SK-N-SH (cell line): ENCODE data around the gene KRT37. TPM values are rescaled to one million over a fixed set of nuclear protein-coding genes. Genes with fewer than 3 reads are reported as not detected.

Experiments
- CTCF ChIA-PET: fragments of 300-600, 350-600 bp; formaldehyde crosslinking; extraction: SDS; loops from one replicate; lab custom pipeline; 2021; lab: Yijun Ruan, JAX
- POLR2A ChIA-PET: fragments of 350-600 bp; sonication (Branson Sonifier 250); formaldehyde crosslinking; extraction: SDS; loops from one replicate; lab custom pipeline; 2020; ENCODE audit warnings: antibody characterized with exemption, inconsistent platforms; lab: Yijun Ruan, JAX
- DNase-seq: peaks from one replicate; pipeline ENCODE4 v3.0.0; 2012
- H2AFZ ChIP-seq: fragments of 200-600 bp; sonication (generic); 2 replicates; pipeline ENCODE4 v1.8.1; 2016; ENCODE audit warnings: antibody characterized with exemption, mild to moderate bottlenecking, low read depth
- H3F3A ChIP-seq: fragments of 200-600 bp; sonication (generic); replicated peaks from 2 replicates; pipeline ENCODE3; 2016; ENCODE audit warnings: antibody characterized with exemption, mild to moderate bottlenecking; ENCODE audit not compliant: insufficient read depth
- H3K27ac ChIP-seq, 2 experiments: fragments of 200-500 bp in 1 of 2; fragments of 200-600 bp in 1 of 2; sonication (Bioruptor generic) in 1 of 2; sonication (generic), shearing (Covaris generic) in 1 of 2; 2 replicates each; pipeline versions ENCODE4 v1.5.1 to v1.6.1; 2014 to 2016; ENCODE audit warnings: low read depth in 2 of 2, inconsistent platforms in 1 of 2, low read length in 1 of 2, mild to moderate bottlenecking in 1 of 2, mixed read lengths in 1 of 2
- H3K27me3 ChIP-seq: fragments of 200-600 bp; sonication (generic), shearing (Covaris generic); 2 replicates; pipeline ENCODE4 v1.6.1; 2016; ENCODE audit warnings: mixed run types; ENCODE audit not compliant: insufficient read depth
- H3K36me3 ChIP-seq, 2 experiments: fragments of 200-500 bp in 1 of 2; fragments of 200-600 bp in 1 of 2; sonication (Bioruptor generic) in 1 of 2; sonication (generic) in 1 of 2; replicated peaks in 1 of 2; 2 replicates each; pipeline versions ENCODE3 to v1.5.1; 2014 to 2016; ENCODE audit warnings: low read length in 1 of 2, mild to moderate bottlenecking in 1 of 2; ENCODE audit not compliant: insufficient read depth in 2 of 2, control insufficient read depth in 1 of 2
- H3K4me1 ChIP-seq, 2 experiments: fragments of 200-500 bp in 1 of 2; fragments of 200-600 bp in 1 of 2; sonication (Bioruptor generic) in 1 of 2; sonication (generic), shearing (Covaris generic) in 1 of 2; 2 replicates each; pipeline versions ENCODE4 v1.5.1 to v1.6.1; 2014 to 2016; ENCODE audit warnings: low read depth in 1 of 2, low read length in 1 of 2, mixed run types in 1 of 2; ENCODE audit not compliant: insufficient read depth in 2 of 2, control insufficient read depth in 1 of 2
- H3K4me2 ChIP-seq: fragments of 200-600 bp; sonication (generic), shearing (Covaris generic); 2 replicates; pipeline ENCODE4 v1.6.1; 2017; ENCODE audit warnings: mixed run types
- H3K4me3 ChIP-seq, 2 experiments: fragments of 200-500 bp in 1 of 2; fragments of 200-600 bp in 1 of 2; sonication (Bioruptor generic) in 1 of 2; sonication (generic), shearing (Covaris generic) in 1 of 2; 2 replicates each; pipeline versions ENCODE4 v1.5.1 to v1.8.1; 2014 to 2016; ENCODE audit warnings: low read depth in 2 of 2, inconsistent platforms in 1 of 2, low read length in 1 of 2, mild to moderate bottlenecking in 1 of 2, mixed read lengths in 1 of 2, moderate library complexity in 1 of 2
- H3K79me2 ChIP-seq: fragments of 200-600 bp; sonication (generic); 2 replicates; pipeline ENCODE4 v1.8.1; 2017; ENCODE audit warnings: mild to moderate bottlenecking; ENCODE audit not compliant: insufficient read depth
- H3K9ac ChIP-seq: fragments of 200-600 bp; sonication (generic); 2 replicates; pipeline ENCODE4 v1.6.1; 2017; ENCODE audit warnings: mixed run types
- H3K9me2 ChIP-seq: fragments of 200-600 bp; sonication (generic); 2 replicates; pipeline ENCODE4 v1.6.1; 2017; ENCODE audit warnings: mixed run types
- H3K9me3 ChIP-seq: fragments of 200-600 bp; sonication (generic); 2 replicates; pipeline ENCODE4 v1.6.1; 2017; ENCODE audit warnings: mixed run types, mild to moderate bottlenecking, moderate library complexity
- H4K20me1 ChIP-seq: fragments of 200-600 bp; sonication (generic); 2 replicates; pipeline ENCODE4 v1.6.1; 2017; ENCODE audit warnings: mild to moderate bottlenecking, mixed run types; ENCODE audit not compliant: insufficient read depth
- CTCF ChIP-seq: fragments of 200-600 bp; sonication (generic); IDR thresholded peaks from 2 replicates; pipeline ENCODE4 v1.6.1; 2017; ENCODE audit warnings: antibody characterized with exemption, mild to moderate bottlenecking, moderate library complexity
- FOXM1 ChIP-seq: IDR thresholded peaks from 2 replicates; pipeline ENCODE4 v1.4.0; 2012; ENCODE audit warnings: low read depth, mild to moderate bottlenecking
- NFIC ChIP-seq: IDR thresholded peaks from 2 replicates; pipeline ENCODE4 v1.4.0; 2012; ENCODE audit warnings: borderline replicate concordance
- REST ChIP-seq: IDR thresholded peaks from 2 replicates; pipeline ENCODE4 v1.6.1; 2012; ENCODE audit warnings: mild to moderate bottlenecking, low read depth, low read length, moderate library complexity
- SMC3 ChIP-seq: IDR thresholded peaks from 2 replicates; pipeline ENCODE4 v1.6.1; 2012; ENCODE audit warnings: low read depth, low read length, improper control_type of control experiment
- TAF1 ChIP-seq: IDR thresholded peaks from 2 replicates; pipeline ENCODE4 v1.6.1; 2012; ENCODE audit warnings: low read depth, mild to moderate bottlenecking, low read length, moderate library complexity, borderline replicate concordance
- TEAD4 ChIP-seq: IDR thresholded peaks from 2 replicates; pipeline ENCODE4 v1.4.0; 2012; ENCODE audit warnings: mild to moderate bottlenecking, borderline replicate concordance; ENCODE audit not compliant: insufficient read depth
- YY1 ChIP-seq: IDR thresholded peaks from 2 replicates; pipeline ENCODE4 v1.4.0; 2012; ENCODE audit warnings: low read depth, mild to moderate bottlenecking
- WGBS: methylation state at CpG from one replicate; pipeline ENCODE4 v1.1.6; 2017; ENCODE audit warnings: low lambda C conversion rate; 5-methylcytosine and 5-hydroxymethylcytosine counted together
- polyA plus RNA-seq, 3 experiments: library from polyadenylated mRNA; depleted of rRNA; stranded (reverse); fragments of >200 nt; gene quantifications; 2 replicates each; pipeline ENCODE4 v1.2.3, GENCODE V29; 2012

The KRT37 gene
- polyA plus RNA-seq, 1 of the 3 experiments (the other 2 are of a cell fraction) = not detected

GRCh38 chr17:41463746-41464145, 39.4 kb upstream of the KRT37 start (continued):
- TF ChIP-seq REST = no peak

GRCh38 chr17:41462705-41463104, 38.3 kb upstream of the KRT37 start:
- H3K9ac ChIP-seq = no peak overlapping the region
- no peak overlapping the region for H2AFZ ChIP-seq
- H3K27me3 ChIP-seq = no peaks in the 10 kb centered on the region
- WGBS = 81% methylated on average over 14 of the region's 15 CpGs
- H3K27ac ChIP-seq = no peak overlapping the region
- POLR2A ChIA-PET = no interaction called here
- no peaks in the 10 kb centered on the region for H4K20me1 ChIP-seq
- no peak overlapping the region for H3K4me3 ChIP-seq
- no peaks in the 10 kb centered on the region for H3K9me2 ChIP-seq
- H3K79me2 ChIP-seq = no peaks in the 10 kb centered on the region
- TF ChIP-seq TEAD4 (no peak), TAF1 (no peak), YY1 (no peak), NFIC (no peak), CTCF (no peak)
- DNase-seq = no peak
- H3F3A ChIP-seq = no peaks in the 10 kb centered on the region
- no peaks in the 10 kb centered on the region for H3K9me3 ChIP-seq
- H3K36me3 ChIP-seq = no peaks in the 10 kb centered on the region
- no peak overlapping the region for H3K4me2 ChIP-seq
- peaks cover 11 to 17% of the 10 kb centered on the region in 2 experiments; a peak in 2 of 4 replicates for H3K4me1 ChIP-seq
- CTCF ChIA-PET = interaction anchor here (1.9 kb wide), 1 partner anchor 186 kb away, joined by 5 read pairs; no protein-coding TSS in a partner anchor

GRCh38 chr17:41457676-41458075, 33.3 kb upstream of the KRT37 start:
- Histone ChIP-seq H3K4me2 (no peak overlapping the region), H3K4me1 (peaks cover 0 to 6% of the 10 kb centered on the region in 2 experiments; a peak in 1 of 4 replicates), H3K9ac (no peak overlapping the region), H3K9me3 (no peaks in the 10 kb centered on the region), H3K79me2 (no peaks in the 10 kb centered on the region), H3K27ac (no peak overlapping the region), H3K27me3 (no peaks in the 10 kb centered on the region), H4K20me1 (no peaks in the 10 kb centered on the region), H3K9me2 (no peaks in the 10 kb centered on the region), H3F3A (no peaks in the 10 kb centered on the region), H3K36me3 (no peaks in the 10 kb centered on the region), H2AFZ (no peak overlapping the region), H3K4me3 (no peak overlapping the region)
- ChIA-PET POLR2A (no interaction called here), CTCF (interaction anchor here (1.5 to 2.9 kb wide), 2 partner anchors 30 to 91 kb away, joined by 6 to 16 read pairs; no protein-coding TSS in a partner anchor)
- no peak for DNase-seq
- 32% methylated on average over 4 of the region's 4 CpGs for WGBS
- TF ChIP-seq NFIC (no peak), SMC3 (no peak), FOXM1 (no peak)
